HG03135 (cell line): Measurements from ENCODE around the gene PXDN.
"Not testable (repeated sequence)": the region's sequence is repeated elsewhere in the genome, so short reads cannot be mapped to it uniquely, and the experiment has no call there.

Source experiments
- ATAC-seq: cut with Tn5 transposase; IDR thresholded peaks from one replicate; pipeline ENCODE4 v1.9.1; 2021; ENCODE audit warnings: mild to moderate bottlenecking, moderate library complexity; ENCODE audit not compliant: unreplicated experiment

Gene PXDN

GRCh38 chr2:1742301-1742680 lies 2.0 kb downstream of the PXDN start:
- no peak for ATAC-seq

- ATAC-seq = no peak
These were observed 2.5 kb downstream of the PXDN start for GRCh38 chr2:1741851-1742250.

GRCh38 chr2:1740716-1741589 lies 3.4 kb downstream of the PXDN start:
- no peak for ATAC-seq

GRCh38 chr2:1739961-1740715 lies 4.2 kb downstream of the PXDN start:
- ATAC-seq = no peak

- ATAC-seq = no peak
These were observed 4.9 kb downstream of the PXDN start for GRCh38 chr2:1739322-1739957.

GRCh38 chr2:1738646-1739302 lies 5.5 kb downstream of the PXDN start:
- ATAC-seq = no peak

- no peak for ATAC-seq
These were observed 6.2 kb downstream of the PXDN start for GRCh38 chr2:1738163-1738562.

GRCh38 chr2:1736997-1737480 lies 7.3 kb downstream of the PXDN start:
- no peak for ATAC-seq

GRCh38 chr2:1736045-1736444 lies 8.3 kb downstream of the PXDN start:
- ATAC-seq = no peak

- ATAC-seq = not testable (repeated sequence)
These were observed 11.0 kb downstream of the PXDN start for GRCh38 chr2:1733298-1733697.

GRCh38 chr2:1731963-1732768 lies 12.1 kb downstream of the PXDN start:
- ATAC-seq = no peak

GRCh38 chr2:1731447-1731962 lies 12.8 kb downstream of the PXDN start:
- no peak for ATAC-seq

- no peak for ATAC-seq
These were observed 14.0 kb downstream of the PXDN start for GRCh38 chr2:1730015-1730927.

- no peak for ATAC-seq
These were observed 15.1 kb downstream of the PXDN start for GRCh38 chr2:1729242-1729641.

- no peak for ATAC-seq
These were observed 15.5 kb downstream of the PXDN start for GRCh38 chr2:1728821-1729220.

GRCh38 chr2:1727796-1728474 lies 16.4 kb downstream of the PXDN start:
- ATAC-seq = no peak

GRCh38 chr2:1727101-1727771 lies 17.1 kb downstream of the PXDN start:
- ATAC-seq = no peak

GRCh38 chr2:1726558-1726957 lies 17.8 kb downstream of the PXDN start:
- no peak for ATAC-seq
